LNCaP clone FGC (cell line): ENCODE data around the gene PBLD.

Experiments
- DNase-seq: peaks from one replicate; pipeline ENCODE4 v3.0.0-alpha.2; 2011; ENCODE audit warnings: low read depth
- H3K4me3 ChIP-seq: 2 replicates; pipeline ENCODE4 v1.5.1; 2011; ENCODE audit warnings: mild to moderate bottlenecking, low read depth, low read length, control low read depth
- TF ChIP-seq, protein P1 (sequence below): IDR thresholded peaks from 2 replicates; pipeline ENCODE4 v1.5.1; 2012; ENCODE audit warnings: mild to moderate bottlenecking; ENCODE audit not compliant: control insufficient read depth, insufficient read depth; ENCODE audit errors: extremely low read depth

The PBLD gene

DNA sequence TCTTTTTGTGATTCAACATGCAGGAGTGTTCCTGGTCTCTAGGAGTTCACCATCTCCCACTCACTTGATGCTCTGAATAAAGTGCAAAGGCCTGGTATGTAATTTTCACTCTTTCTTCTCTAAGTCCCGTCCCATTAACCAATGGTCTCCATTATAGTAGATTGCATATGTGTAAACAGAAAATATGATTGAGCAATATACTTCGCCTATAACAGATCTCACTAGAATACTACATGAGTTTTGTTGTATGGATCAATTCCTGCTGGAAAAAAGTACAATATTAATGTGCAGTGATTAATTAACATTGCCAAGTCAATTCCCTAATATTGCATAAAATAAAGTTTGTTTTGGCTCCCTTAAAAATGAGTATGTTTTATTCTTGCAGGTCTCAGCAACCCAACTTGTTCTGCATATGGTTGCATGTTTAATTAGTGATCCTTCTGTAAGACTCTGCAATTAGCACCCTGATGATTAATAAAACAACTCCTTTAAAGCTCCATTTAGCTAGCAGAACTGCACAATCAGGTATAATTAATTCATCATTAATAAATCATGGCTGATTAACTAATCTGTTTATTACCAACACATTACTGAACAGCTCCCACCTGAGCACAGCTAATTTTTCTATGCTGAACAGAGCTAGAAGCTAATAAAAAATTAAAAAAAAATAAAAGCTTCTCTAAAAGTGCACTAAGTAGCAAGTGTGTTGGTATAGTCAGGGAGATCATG is 63.0 kb downstream of the PBLD start:
- no peak overlapping the region for H3K4me3 ChIP-seq
- DNase-seq, result no peak
- TF ChIP-seq, protein P1, sequence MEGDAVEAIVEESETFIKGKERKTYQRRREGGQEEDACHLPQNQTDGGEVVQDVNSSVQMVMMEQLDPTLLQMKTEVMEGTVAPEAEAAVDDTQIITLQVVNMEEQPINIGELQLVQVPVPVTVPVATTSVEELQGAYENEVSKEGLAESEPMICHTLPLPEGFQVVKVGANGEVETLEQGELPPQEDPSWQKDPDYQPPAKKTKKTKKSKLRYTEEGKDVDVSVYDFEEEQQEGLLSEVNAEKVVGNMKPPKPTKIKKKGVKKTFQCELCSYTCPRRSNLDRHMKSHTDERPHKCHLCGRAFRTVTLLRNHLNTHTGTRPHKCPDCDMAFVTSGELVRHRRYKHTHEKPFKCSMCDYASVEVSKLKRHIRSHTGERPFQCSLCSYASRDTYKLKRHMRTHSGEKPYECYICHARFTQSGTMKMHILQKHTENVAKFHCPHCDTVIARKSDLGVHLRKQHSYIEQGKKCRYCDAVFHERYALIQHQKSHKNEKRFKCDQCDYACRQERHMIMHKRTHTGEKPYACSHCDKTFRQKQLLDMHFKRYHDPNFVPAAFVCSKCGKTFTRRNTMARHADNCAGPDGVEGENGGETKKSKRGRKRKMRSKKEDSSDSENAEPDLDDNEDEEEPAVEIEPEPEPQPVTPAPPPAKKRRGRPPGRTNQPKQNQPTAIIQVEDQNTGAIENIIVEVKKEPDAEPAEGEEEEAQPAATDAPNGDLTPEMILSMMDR, result no peak

DNA sequence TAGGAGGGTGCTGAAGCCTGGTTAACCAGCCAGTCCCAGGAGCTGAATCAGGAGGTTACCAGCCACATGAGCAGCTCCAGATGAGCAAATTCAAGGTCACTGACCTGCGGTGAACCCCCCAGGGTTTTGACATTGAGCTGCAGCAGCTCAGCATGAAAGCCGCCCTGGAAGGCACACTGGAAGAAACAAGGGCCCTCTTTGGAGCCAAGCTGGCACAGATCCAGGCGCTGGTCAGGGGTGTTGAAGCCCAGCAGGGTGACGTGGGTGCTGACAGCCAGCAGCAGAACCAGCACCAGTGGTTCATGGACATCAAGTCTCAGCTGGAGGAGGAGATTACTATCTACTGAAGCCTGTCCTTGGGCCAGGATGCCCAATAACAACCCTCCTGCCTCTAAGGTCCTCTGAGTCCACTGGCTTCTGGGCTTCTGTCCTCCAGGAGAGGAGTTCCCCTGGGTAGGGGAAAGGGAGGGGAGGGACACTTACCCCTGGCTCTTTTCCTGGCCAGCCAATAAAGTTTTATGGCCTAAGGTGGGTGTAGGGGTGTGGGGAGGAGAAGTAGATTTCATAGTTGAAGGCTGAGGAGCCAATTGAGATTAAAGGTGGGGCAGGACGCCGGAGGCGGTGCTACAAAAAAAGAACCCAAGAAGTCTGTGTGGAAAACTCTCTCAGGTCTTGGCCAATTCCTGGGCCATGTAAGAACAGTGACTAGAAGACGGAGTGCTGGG is 71.4 kb downstream of the PBLD start:
- TF ChIP-seq, protein P1, result no peak
- no peak overlapping the region for H3K4me3 ChIP-seq
- no peak for DNase-seq

DNA sequence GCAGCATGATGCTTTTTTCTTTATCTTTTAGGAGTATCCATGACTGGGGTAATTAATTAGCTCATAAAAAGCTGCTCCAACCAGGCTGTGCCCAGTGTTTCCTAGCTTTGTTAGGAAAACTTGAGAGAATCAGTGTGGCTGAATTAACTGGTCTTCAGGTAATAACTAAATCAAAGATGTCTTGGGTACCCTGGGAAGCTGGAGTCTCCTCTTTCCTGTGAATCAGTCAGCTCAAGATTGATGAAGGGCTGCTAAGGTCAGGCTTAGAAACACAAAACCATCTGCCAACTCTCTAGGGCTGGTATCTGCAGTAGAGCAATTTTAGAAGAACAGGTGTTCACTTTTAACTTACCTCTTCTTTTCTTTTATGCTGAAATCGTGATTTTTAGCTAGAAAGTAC is 79.4 kb downstream of the PBLD start:
- TF ChIP-seq, protein P1, result no peak
- no peak for DNase-seq
- H3K4me3 ChIP-seq, result no peak overlapping the region

DNA sequence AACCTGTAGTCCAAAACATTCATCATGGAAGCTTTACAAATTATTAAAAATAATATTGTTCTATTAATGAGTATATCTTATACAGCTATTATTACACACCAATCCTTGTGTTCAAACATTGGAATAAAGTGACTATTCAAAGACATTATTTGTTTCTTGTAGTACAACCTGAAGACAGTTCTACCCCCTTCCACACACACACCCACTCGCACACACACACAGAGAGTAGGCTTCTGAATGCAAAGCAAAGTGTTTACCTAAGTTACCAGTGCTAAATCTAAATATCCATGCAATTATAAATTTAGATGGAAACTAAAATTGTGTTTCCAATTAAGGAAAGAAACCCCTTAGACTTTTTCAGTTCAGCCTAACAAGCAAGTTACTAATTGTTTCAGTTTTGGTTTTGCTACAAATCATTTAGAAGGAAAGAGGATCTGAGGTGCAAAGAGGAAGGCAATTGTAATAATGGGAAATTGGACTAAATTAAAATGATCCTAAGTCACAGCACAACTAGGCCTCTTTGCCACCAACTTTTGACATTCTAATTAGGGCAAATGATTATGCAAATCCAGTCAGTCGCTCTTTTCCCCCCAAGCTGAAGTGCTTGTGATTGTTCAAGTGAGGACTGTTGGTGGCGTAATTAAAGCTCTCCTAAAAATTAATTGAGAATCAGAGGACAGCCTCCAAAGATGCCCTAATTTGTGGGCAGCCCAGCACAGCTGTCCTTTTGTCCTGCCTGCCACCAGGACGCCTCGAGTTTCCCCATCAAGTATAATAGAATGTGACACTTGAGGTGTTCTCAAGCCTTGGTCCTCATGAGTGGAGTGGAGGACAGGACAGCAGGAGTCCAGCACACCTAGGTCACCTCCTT is 80.9 kb downstream of the PBLD start:
- no peak overlapping the region for H3K4me3 ChIP-seq
- TF ChIP-seq, protein P1, result no peak
- no peak for DNase-seq

DNA sequence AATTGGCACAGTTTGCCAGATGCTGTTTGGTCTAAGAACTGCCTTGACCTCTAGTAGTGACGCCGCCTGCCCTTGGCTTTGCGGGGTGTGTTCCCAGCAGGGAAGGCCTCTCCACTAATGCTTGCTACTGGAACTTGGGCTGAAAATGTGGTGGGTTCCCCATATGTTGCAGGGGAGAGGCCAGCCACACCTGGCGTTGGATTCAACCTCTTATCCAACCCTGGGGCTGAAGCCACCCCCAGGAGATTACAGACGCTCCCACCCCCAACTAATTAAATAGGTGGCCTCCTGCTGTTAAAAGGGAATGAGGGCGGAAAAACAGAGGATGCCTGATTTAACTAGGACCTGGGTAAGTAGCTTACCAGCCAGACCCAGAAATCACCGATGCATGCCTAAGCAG is 81.6 kb downstream of the PBLD start:
- H3K4me3 ChIP-seq, result no peak overlapping the region
- TF ChIP-seq, protein P1, result no peak
- no peak for DNase-seq

DNA sequence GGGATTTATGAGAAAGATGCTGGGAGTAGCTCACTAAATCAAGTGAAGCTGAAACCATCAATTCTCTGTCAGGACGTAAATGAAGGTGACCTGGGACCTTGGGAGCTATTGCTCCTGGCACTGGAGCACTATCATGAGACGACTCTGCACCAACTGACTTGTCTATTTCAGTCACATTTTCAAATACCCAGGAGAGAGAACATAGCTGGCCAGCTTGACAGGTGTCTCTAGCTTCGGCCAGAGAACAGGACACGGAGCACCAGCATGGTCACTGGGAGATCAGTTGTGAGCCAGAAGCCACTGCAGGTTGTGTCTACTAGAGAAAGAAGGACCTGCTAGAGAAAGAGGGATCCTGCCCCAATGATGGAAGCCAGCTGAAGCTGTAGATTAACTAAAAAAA is 83.4 kb downstream of the PBLD start:
- DNase-seq, result no peak
- TF ChIP-seq, protein P1, result no peak
- no peak overlapping the region for H3K4me3 ChIP-seq
